Measurements from ENCODE around the gene COQ9.

Gene COQ9

DNA sequence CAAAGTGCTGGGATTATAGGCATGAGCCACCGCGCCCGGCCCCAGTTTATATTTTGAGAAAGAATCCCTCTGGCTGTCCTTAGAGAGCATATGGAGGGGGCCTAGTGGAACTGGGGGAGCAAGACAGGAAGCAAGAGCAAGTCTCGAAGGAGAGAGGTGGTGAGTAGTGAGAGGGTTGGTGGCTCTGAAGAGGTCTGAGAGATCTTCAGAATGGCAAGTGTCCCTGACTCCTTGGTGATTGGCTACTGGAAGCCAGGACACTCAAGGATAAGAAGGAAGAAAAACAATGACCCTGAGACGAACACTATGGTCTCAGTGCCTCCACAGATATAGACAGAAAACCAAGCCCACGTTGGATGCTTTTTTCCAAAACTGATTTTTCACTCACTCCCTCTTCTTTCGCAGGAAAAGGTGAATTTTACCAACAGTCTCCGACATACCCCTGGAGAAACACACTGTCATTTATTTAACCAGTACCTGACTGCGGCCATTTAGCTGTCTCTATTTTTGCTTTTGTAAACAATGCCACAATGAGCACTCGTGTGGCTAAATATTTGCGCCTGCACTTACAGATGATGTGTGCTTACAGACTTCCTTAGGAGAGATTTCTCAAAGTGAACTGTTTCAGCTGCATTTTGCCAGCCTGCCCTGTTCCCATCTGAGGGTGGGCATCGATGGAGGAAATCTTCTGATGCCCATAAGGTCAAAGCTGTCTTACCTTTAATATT lies 54.9 kb downstream of the COQ9 start:
- no peak for TF ChIP-seq CTCF (IDR thresholded peaks at IDR 0.05; ENCODE audit: low read depth, low read length, missing control alignments)
- in situ Hi-C loops (cut with HindIII; ENCODE audit: low sequenced_read_pairs): no loop called here
- no peak overlapping the region for H3K4me3 ChIP-seq (ENCODE audit: low read depth, low read length)
- DNase-seq (ENCODE audit: low read depth): no peak

DNA sequence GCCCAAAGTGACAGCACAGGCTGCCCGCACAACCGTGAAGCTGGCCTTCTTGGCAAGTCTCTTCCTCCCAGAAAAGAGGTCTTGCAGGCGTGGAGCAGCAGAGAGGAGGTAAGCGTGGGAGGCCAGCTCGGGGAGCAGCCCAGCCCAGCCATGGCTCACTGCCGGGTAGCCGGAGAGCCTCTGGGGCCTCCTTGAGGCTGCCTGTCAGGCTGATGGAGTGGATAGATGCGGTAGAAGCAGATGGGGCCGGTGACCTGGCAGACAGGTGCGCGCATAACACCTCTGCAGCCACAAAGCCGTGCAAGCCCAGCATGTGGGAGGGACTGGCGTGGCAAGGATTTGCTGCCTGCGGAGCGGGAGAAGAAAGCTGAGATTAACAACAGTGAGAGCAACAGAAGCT lies 56.1 kb downstream of the COQ9 start:
- H3K4me3 ChIP-seq (ENCODE audit: low read depth, low read length): no peak overlapping the region
- DNase-seq (ENCODE audit: low read depth): no peak
- TF ChIP-seq CTCF (IDR thresholded peaks at IDR 0.05; ENCODE audit: low read depth, low read length, missing control alignments): no peak
- in situ Hi-C loops (cut with HindIII; ENCODE audit: low sequenced_read_pairs): no loop called here

DNA sequence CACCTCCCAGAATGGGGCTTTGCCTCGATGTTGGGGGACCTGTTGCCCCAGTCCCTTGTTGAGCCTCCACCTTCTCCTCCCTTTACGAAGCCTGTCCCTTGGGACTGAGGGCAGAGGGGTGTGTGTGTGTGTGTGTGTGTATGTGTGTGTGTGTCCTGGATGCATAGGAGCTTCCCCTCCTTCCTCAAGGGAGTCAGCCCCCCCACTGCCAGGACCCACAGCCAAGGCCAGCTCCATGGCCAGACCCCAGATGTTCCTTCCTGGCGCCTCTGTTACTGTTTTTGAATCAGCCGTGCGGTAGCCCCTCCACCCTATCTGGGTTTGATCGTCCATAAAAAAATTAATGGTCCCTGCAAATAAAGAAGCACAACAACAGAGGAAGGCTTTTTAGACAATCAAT lies 56.7 kb downstream of the COQ9 start:
- TF ChIP-seq CTCF (IDR thresholded peaks at IDR 0.05; ENCODE audit: low read depth, low read length, missing control alignments): no peak
- in situ Hi-C loops (cut with HindIII; ENCODE audit: low sequenced_read_pairs): no loop called here
- no peak overlapping the region for H3K4me3 ChIP-seq (ENCODE audit: low read depth, low read length)
- DNase-seq (ENCODE audit: low read depth): no peak

DNA sequence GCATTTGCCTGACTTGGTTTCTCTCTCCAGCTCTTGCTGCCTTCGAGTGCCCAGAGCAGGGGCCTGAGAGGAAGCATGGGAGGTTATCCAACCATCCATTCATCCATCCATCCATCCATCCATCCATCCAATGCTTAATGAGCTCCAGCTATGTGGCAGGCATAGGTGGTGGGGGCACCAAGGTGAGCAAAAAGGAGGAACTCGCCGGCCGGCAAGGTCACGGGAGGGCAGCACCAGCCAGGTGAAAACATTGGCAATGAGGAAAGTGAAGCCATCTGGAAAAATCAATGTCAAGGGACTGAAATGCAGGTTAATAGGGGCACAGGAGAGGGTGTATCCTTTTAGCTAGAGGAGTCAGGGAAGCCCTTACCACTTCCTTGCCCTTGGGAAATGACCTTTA lies 57.2 kb downstream of the COQ9 start:
- no peak for DNase-seq (ENCODE audit: low read depth)
- no peak for TF ChIP-seq CTCF (IDR thresholded peaks at IDR 0.05; ENCODE audit: low read depth, low read length, missing control alignments)
- in situ Hi-C loops (cut with HindIII; ENCODE audit: low sequenced_read_pairs): no loop called here
- no peak overlapping the region for H3K4me3 ChIP-seq (ENCODE audit: low read depth, low read length)

DNA sequence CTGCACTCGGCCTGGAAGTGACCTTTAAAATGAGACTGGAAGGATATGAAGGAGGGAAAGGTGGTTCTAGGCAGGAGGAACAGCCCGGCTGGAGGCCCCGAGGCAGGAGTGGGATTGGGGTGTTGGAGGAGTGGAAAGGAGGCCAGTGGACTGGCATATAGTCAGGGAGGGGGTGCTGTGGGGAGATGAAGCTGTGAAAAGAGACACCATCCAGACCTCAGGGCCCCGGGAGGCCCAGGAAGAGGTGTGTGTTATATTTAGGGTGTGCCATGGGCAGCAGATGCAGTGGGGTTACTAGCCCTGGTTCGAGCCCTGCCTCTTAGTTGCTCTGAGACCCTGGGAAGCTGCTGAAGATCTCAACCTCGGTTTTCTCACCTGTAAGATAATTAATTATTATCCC lies 57.9 kb downstream of the COQ9 start:
- no peak for TF ChIP-seq CTCF (IDR thresholded peaks at IDR 0.05; ENCODE audit: low read depth, low read length, missing control alignments)
- no peak for DNase-seq (ENCODE audit: low read depth)
- H3K4me3 ChIP-seq (ENCODE audit: low read depth, low read length): no peak overlapping the region
- in situ Hi-C loops (cut with HindIII; ENCODE audit: low sequenced_read_pairs): loop anchor here (5.0 kb wide), 1 partner anchor 88 kb away; no protein-coding TSS in a partner anchor

- no peak overlapping the region for H3K4me3 ChIP-seq (ENCODE audit: low read depth, low read length)
- in situ Hi-C loops (cut with HindIII; ENCODE audit: low sequenced_read_pairs): loop anchor here (5.0 kb wide), 1 partner anchor 90 kb away; no protein-coding TSS in a partner anchor
- DNase-seq (ENCODE audit: low read depth): no peak
- TF ChIP-seq CTCF (IDR thresholded peaks at IDR 0.05; ENCODE audit: low read depth, low read length, missing control alignments): no peak
Observed at GRCh38 chr16:57507136-57508034, 60.1 kb downstream of the COQ9 start.

All from astrocyte of the cerebellum (primary cell).